OCI-LY1 (cell line): ENCODE data around the gene GNAI2.
"Not testable (repeated sequence)": the region's sequence is repeated elsewhere in the genome, so short reads cannot be mapped to it uniquely, and the experiment has no call there.

ENCODE experiments used
- H2AFZ ChIP-seq: fragments of 200-600 bp; sonication (generic), shearing (Covaris generic); 2 replicates; pipeline ENCODE4 v1.6.0; 2014; ENCODE audit warnings: antibody characterized with exemption, mild to moderate bottlenecking, low read length
- H3F3A ChIP-seq: fragments of 200-600 bp; sonication (generic), shearing (Covaris generic); 2 replicates; pipeline ENCODE4 v1.6.0; 2014; ENCODE audit warnings: mild to moderate bottlenecking, antibody characterized with exemption, low read length, moderate library complexity; ENCODE audit not compliant: insufficient read depth
- H3K27ac ChIP-seq: fragments of 200-600 bp; sonication (generic); 2 replicates; pipeline ENCODE4 v1.5.1; 2014; ENCODE audit warnings: low read length, mixed run types, mild to moderate bottlenecking, low read depth; ENCODE audit not compliant: poor library complexity, severe bottlenecking
- H3K27me3 ChIP-seq: fragments of 200-600 bp; sonication (generic); 2 replicates; pipeline ENCODE4 v1.6.0; 2014; ENCODE audit warnings: antibody characterized with exemption, mild to moderate bottlenecking, low read length, moderate library complexity; ENCODE audit not compliant: insufficient read depth
- H3K36me3 ChIP-seq: fragments of 200-600 bp; sonication (generic); 2 replicates; pipeline ENCODE4 v1.6.1; 2014; ENCODE audit warnings: mild to moderate bottlenecking, antibody characterized with exemption, low read length, moderate library complexity, mixed read lengths; ENCODE audit not compliant: insufficient read depth
- H3K4me1 ChIP-seq: fragments of 200-600 bp; sonication (generic); 2 replicates; pipeline ENCODE4 v1.5.1; 2014; ENCODE audit warnings: mild to moderate bottlenecking, low read length, moderate library complexity; ENCODE audit not compliant: insufficient read depth, severe bottlenecking
- H3K4me2 ChIP-seq: fragments of 200-600 bp; sonication (generic), shearing (Covaris generic); 2 replicates; pipeline ENCODE4 v1.6.1; 2014; ENCODE audit warnings: low read length
- H3K4me3 ChIP-seq: fragments of 200-600 bp; sonication (generic); 2 replicates; pipeline ENCODE4 v1.5.1; 2014; ENCODE audit warnings: low read length, low read depth, mild to moderate bottlenecking, mixed read lengths; ENCODE audit not compliant: poor library complexity, severe bottlenecking
- H3K79me2 ChIP-seq: fragments of 200-600 bp; shearing (Covaris generic); 2 replicates; pipeline ENCODE4 v1.6.1; 2016; ENCODE audit warnings: mixed run types, low read length, mixed read lengths; ENCODE audit not compliant: insufficient read depth
- H3K9ac ChIP-seq: fragments of 200-600 bp; sonication (generic), shearing (Covaris generic); 2 replicates; pipeline ENCODE4 v1.6.1; 2014; ENCODE audit warnings: mild to moderate bottlenecking, low read length, mixed read lengths
- H3K9me2 ChIP-seq: fragments of 200-600 bp; sonication (generic), shearing (Covaris generic); 2 replicates; pipeline ENCODE4 v1.6.1; 2014; ENCODE audit warnings: low read depth, mild to moderate bottlenecking, low read length, mixed read lengths
- H3K9me3 ChIP-seq: fragments of 200-600 bp; shearing (Covaris generic); 2 replicates; pipeline ENCODE4 v1.6.1; 2014; ENCODE audit warnings: low read length, mixed read lengths
- H4K20me1 ChIP-seq: fragments of 200-600 bp; sonication (generic), shearing (Covaris generic); 2 replicates; pipeline ENCODE4 v1.6.0; 2016; ENCODE audit warnings: mild to moderate bottlenecking, low read length; ENCODE audit not compliant: insufficient read depth
- CTCF ChIP-seq: fragments of 200-600 bp; sonication (generic), shearing (Covaris generic); IDR thresholded peaks from 2 replicates; pipeline ENCODE4 v1.5.1; 2017; ENCODE audit warnings: mild to moderate bottlenecking, antibody characterized with exemption, low read length, moderate library complexity, mixed read lengths
- EZH2 ChIP-seq: fragments of 200-600 bp; sonication (generic), shearing (Covaris generic); IDR thresholded peaks from 2 replicates; pipeline ENCODE4 v1.8.0; 2017; ENCODE audit warnings: borderline replicate concordance, mixed run types, mild to moderate bottlenecking, antibody characterized with exemption, low read length, moderate library complexity, mixed read lengths

GNAI2 gene

GRCh38 chr3:50243543-50243895 is 7.5 kb downstream of the GNAI2 start:
- Histone ChIP-seq H3K36me3 (peaks cover 19% of the 10 kb centered on the region; the same call in 1 of the 2 replicates), H3K27ac (peak overlapping the region; percentile 85), H3K4me3 (no peak overlapping the region), H3K9me3 (no peaks in the 10 kb centered on the region), H2AFZ (no peak overlapping the region), H3K4me1 (peaks cover 72% of the 10 kb centered on the region), H3K79me2 (peaks cover 21% of the 10 kb centered on the region), H3K9ac (no peak overlapping the region; the same call in 1 of the 2 replicates), H3K9me2 (no peaks in the 10 kb centered on the region), H3F3A (no peaks in the 10 kb centered on the region), H4K20me1 (no peaks in the 10 kb centered on the region), H3K4me2 (no peak overlapping the region), H3K27me3 (no peaks in the 10 kb centered on the region)
- TF ChIP-seq CTCF (no peak), EZH2 (no peak)

GRCh38 chr3:50244813-50245212 is 8.8 kb downstream of the GNAI2 start:
- H2AFZ ChIP-seq, H3K4me3 ChIP-seq, H3K9ac ChIP-seq, H3F3A ChIP-seq, H3K4me2 ChIP-seq, H3K27me3 ChIP-seq, H4K20me1 ChIP-seq, H3K9me3 ChIP-seq, H3K9me2 ChIP-seq: not testable (repeated sequence)
- Histone ChIP-seq H3K27ac (peak overlapping the region; percentile 44), H3K4me1 (peaks cover 59% of the 10 kb centered on the region), H3K79me2 (peaks cover 12% of the 10 kb centered on the region), H3K36me3 (peaks cover 11% of the 10 kb centered on the region; the same call in 1 of the 2 replicates)

GRCh38 chr3:50245251-50245745 is 9.3 kb downstream of the GNAI2 start:
- H3F3A ChIP-seq: no peaks in the 10 kb centered on the region
- H3K4me1 ChIP-seq: peaks cover 54% of the 10 kb centered on the region
- H3K9me2 ChIP-seq: no peaks in the 10 kb centered on the region
- H3K4me3 ChIP-seq: peak overlapping the region; percentile 49
- H3K36me3 ChIP-seq: peaks cover 10% of the 10 kb centered on the region; the same call in 1 of the 2 replicates
- TF ChIP-seq CTCF (no peak), EZH2 (no peak)
- H4K20me1 ChIP-seq: no peaks in the 10 kb centered on the region
- H3K27ac ChIP-seq: peak overlapping the region; percentile 76
- no peaks in the 10 kb centered on the region for H3K27me3 ChIP-seq
- peaks cover 7% of the 10 kb centered on the region; the same call in 1 of the 2 replicates for H3K79me2 ChIP-seq
- H3K9me3 ChIP-seq: no peaks in the 10 kb centered on the region
- peak overlapping the region; percentile 56; the same call in 1 of the 2 replicates for H3K9ac ChIP-seq
- peak overlapping the region; percentile 64 for H3K4me2 ChIP-seq
- H2AFZ ChIP-seq: no peak overlapping the region

- Histone ChIP-seq H3K9me3 (no peaks in the 10 kb centered on the region), H3K4me3 (peak overlapping the region; percentile 49), H3K9me2 (no peaks in the 10 kb centered on the region), H4K20me1 (no peaks in the 10 kb centered on the region), H3K36me3 (peaks cover 10% of the 10 kb centered on the region; the same call in 1 of the 2 replicates), H3F3A (no peaks in the 10 kb centered on the region), H2AFZ (no peak overlapping the region), H3K4me2 (peak overlapping the region; percentile 64), H3K27me3 (no peaks in the 10 kb centered on the region), H3K27ac (peak overlapping the region; percentile 76), H3K9ac (peak overlapping the region; percentile 56; the same call in 1 of the 2 replicates), H3K79me2 (peaks cover 7% of the 10 kb centered on the region; the same call in 1 of the 2 replicates), H3K4me1 (peaks cover 50% of the 10 kb centered on the region)
- TF ChIP-seq CTCF (peak; percentile 98), EZH2 (no peak)
Measured at GRCh38 chr3:50245831-50246516, 10.0 kb downstream of the GNAI2 start.
